CD4-positive, alpha-beta T cell treated with Interleukin-6 for 4 hours (primary cell): ENCODE data around the gene CENPB.
"Not testable (repeated sequence)": the region's sequence is repeated elsewhere in the genome, so short reads cannot be mapped to it uniquely, and the experiment has no call there.

ENCODE experiments used
- DNase-seq: peaks from one replicate; pipeline ENCODE4 v3.0.0-alpha.2; 2020; ENCODE audit warnings: mixed read lengths

Gene CENPB

GRCh38 chr20:3808544-3808943, 22.0 kb upstream of the CENPB start:
- DNase-seq, result no peak

GRCh38 chr20:3804781-3805180, 18.2 kb upstream of the CENPB start:
- no peak for DNase-seq

- no peak for DNase-seq
These were observed 17.8 kb upstream of the CENPB start for GRCh38 chr20:3804254-3804751.

- no peak for DNase-seq
These were observed 17.3 kb upstream of the CENPB start for GRCh38 chr20:3803854-3804253.

GRCh38 chr20:3803289-3803688, 16.7 kb upstream of the CENPB start:
- DNase-seq, result no peak

GRCh38 chr20:3802524-3803239, 16.1 kb upstream of the CENPB start:
- DNase-seq, result no peak

GRCh38 chr20:3801846-3802245, 15.3 kb upstream of the CENPB start:
- no peak for DNase-seq

GRCh38 chr20:3801299-3801698, 14.8 kb upstream of the CENPB start:
- no peak for DNase-seq

- no peak for DNase-seq
These were observed 14.3 kb upstream of the CENPB start for GRCh38 chr20:3800878-3801260.

- DNase-seq, result no peak
These were observed 13.8 kb upstream of the CENPB start for GRCh38 chr20:3800256-3800877.

GRCh38 chr20:3798908-3799248, 12.3 kb upstream of the CENPB start:
- DNase-seq, result no peak

- no peak for DNase-seq
These were observed 11.8 kb upstream of the CENPB start for GRCh38 chr20:3798373-3798768.

GRCh38 chr20:3797592-3798372, 11.2 kb upstream of the CENPB start:
- DNase-seq, result peak; percentile 76

GRCh38 chr20:3797226-3797545, 10.6 kb upstream of the CENPB start:
- no peak for DNase-seq

- DNase-seq, result no peak
These were observed 10.1 kb upstream of the CENPB start for GRCh38 chr20:3796477-3797225.

GRCh38 chr20:3795511-3796468, 9.2 kb upstream of the CENPB start, which contains the start of gene CDC25B:
TSS of gene CDC25B (plus strand) at chr20:3796310. CDS start at chr20:3796532, 222 bp downstream.
- DNase-seq, result peak; percentile 95

GRCh38 chr20:3794701-3795420, 8.3 kb upstream of the CENPB start:
- DNase-seq, result no peak

GRCh38 chr20:3794168-3794567, 7.6 kb upstream of the CENPB start:
- not testable (repeated sequence) for DNase-seq

- not testable (repeated sequence) for DNase-seq
These were observed 2.7 kb upstream of the CENPB start for GRCh38 chr20:3789201-3789600.

GRCh38 chr20:3788685-3789155, 2.2 kb upstream of the CENPB start:
- no peak for DNase-seq
